HG03066 (cell line): Measurements from ENCODE around the gene ACSM5.
"Not testable (repeated sequence)": the region's sequence is repeated elsewhere in the genome, so short reads cannot be mapped to it uniquely, and the experiment has no call there.

Source experiments
- ATAC-seq: cut with Tn5 transposase; IDR thresholded peaks from one replicate; pipeline ENCODE4 v1.9.1; 2021; ENCODE audit warnings: low read depth; ENCODE audit not compliant: unreplicated experiment

ACSM5 gene

GRCh38 chr16:20441859-20442258 lies 32.5 kb downstream of the ACSM5 start:
- ATAC-seq: not testable (repeated sequence)

GRCh38 chr16:20446652-20447393 lies 37.5 kb downstream of the ACSM5 start:
- ATAC-seq: not testable (repeated sequence)

- ATAC-seq: not testable (repeated sequence)
Measured at GRCh38 chr16:20451364-20451763, 42.0 kb downstream of the ACSM5 start, which contains the start of gene ACSM2A. ACSM2A (plus strand) TSS chr16:20451521; CDS start chr16:20460115, 8,594 bp downstream.

- ATAC-seq: not testable (repeated sequence)
Measured at GRCh38 chr16:20453633-20454032, 44.3 kb downstream of the ACSM5 start.

- not testable (repeated sequence) for ATAC-seq
Measured at GRCh38 chr16:20459227-20459626, 49.9 kb downstream of the ACSM5 start.

GRCh38 chr16:20460313-20460712 lies 51.0 kb downstream of the ACSM5 start:
- ATAC-seq: not testable (repeated sequence)

GRCh38 chr16:20468954-20469353 lies 59.6 kb downstream of the ACSM5 start:
- not testable (repeated sequence) for ATAC-seq

GRCh38 chr16:20469930-20470329 lies 60.6 kb downstream of the ACSM5 start:
- not testable (repeated sequence) for ATAC-seq

- not testable (repeated sequence) for ATAC-seq
Measured at GRCh38 chr16:20470732-20471131, 61.4 kb downstream of the ACSM5 start.

GRCh38 chr16:20477188-20477744 lies 67.9 kb downstream of the ACSM5 start:
- not testable (repeated sequence) for ATAC-seq

- not testable (repeated sequence) for ATAC-seq
Measured at GRCh38 chr16:20483989-20484388, 74.7 kb downstream of the ACSM5 start.

- ATAC-seq: no peak
Measured at GRCh38 chr16:20484726-20485125, 75.4 kb downstream of the ACSM5 start.

GRCh38 chr16:20485408-20485807 lies 76.1 kb downstream of the ACSM5 start:
- ATAC-seq: no peak
